HCT116 (cell line): ENCODE results near the gene SPATA22. TPM values are rescaled to one million over a fixed set of nuclear protein-coding genes. Genes with fewer than 3 reads are reported as not detected.

ENCODE experiments used
- ATAC-seq: fragments of 200-7000 bp; cut with Tn5 transposase; 2 replicates; pipeline ENCODE4 v1.9.1; 2020; ENCODE audit warnings: mild to moderate bottlenecking, moderate library complexity
- BruUV-seq: library from RNA; stranded (reverse); fragments of 400-500 nt; replicated peaks from 2 replicates; lab custom pipeline; 2021; lab: Mats Ljungman, UMichigan
- CTCF ChIA-PET: fragments of 300-600 bp; sonication (Branson Sonifier 250); formaldehyde crosslinking; loops from one replicate; lab custom pipeline; 2021; ENCODE audit warnings: antibody characterized with exemption; lab: Charles Lee
- POLR2A ChIA-PET: fragments of 300-600, 350-600 bp; sonication (Branson Sonifier 250); formaldehyde crosslinking; loops from one replicate; lab custom pipeline; 2021; ENCODE audit warnings: antibody characterized with exemption; lab: Charles Lee
- RAD21 ChIA-PET, 2 experiments: fragments of 300-600 bp; sonication (Branson Sonifier 250); formaldehyde crosslinking; loops; one replicate each; lab custom pipeline; 2023; ENCODE audit warnings: low total read pairs in 2 of 2; ENCODE audit not compliant: uncharacterized antibody in 2 of 2, unreplicated experiment in 2 of 2, low non-redundant PET in 1 of 2; lab: Charles Lee
- DNase-seq: peaks from one replicate; pipeline ENCODE4 v3.0.0-alpha.2; 2010; ENCODE audit warnings: low read depth, low spot score
- H2AFZ ChIP-seq: fragments of 200-600 bp; shearing (Covaris generic), sonication (generic); 2 replicates; pipeline ENCODE4 v1.6.1; 2017; ENCODE audit warnings: low read depth, mixed run types, mixed read lengths, antibody characterized with exemption, low read length; ENCODE audit not compliant: poor library complexity, severe bottlenecking
- H3K27ac ChIP-seq: 2 replicates; pipeline ENCODE4 v1.5.1; 2012; ENCODE audit warnings: low read depth, low read length
- H3K27me3 ChIP-seq: fragments of 200-600 bp; sonication (generic); 2 replicates; pipeline ENCODE4 v1.6.1; 2016; ENCODE audit warnings: mixed run types, low read length, mixed read lengths; ENCODE audit not compliant: insufficient read depth
- H3K36me3 ChIP-seq, 2 experiments: fragments of 200-500 bp in 1 of 2; fragments of 200-600 bp in 1 of 2; sonication (Bioruptor generic) in 1 of 2; sonication (generic) in 1 of 2; 2 replicates each; pipeline versions ENCODE4 v1.5.1 to v1.6.1; 2014 to 2016; ENCODE audit warnings: low read length in 2 of 2, inconsistent platforms in 1 of 2, mixed read lengths in 1 of 2, mixed run types in 1 of 2; ENCODE audit not compliant: insufficient read depth in 2 of 2, control insufficient read depth in 1 of 2
- H3K4me1 ChIP-seq, 2 experiments: fragments of 200-600 bp in 1 of 2; sonication (generic) in 1 of 2; 2 replicates each; pipeline versions ENCODE4 v1.5.1 to v1.6.1; 2012 to 2017; ENCODE audit warnings: low read length in 2 of 2, inconsistent platforms in 1 of 2, mild to moderate bottlenecking in 1 of 2, mixed read lengths in 1 of 2, mixed run types in 1 of 2, moderate library complexity in 1 of 2; ENCODE audit not compliant: insufficient read depth in 2 of 2, control insufficient read depth in 1 of 2
- H3K4me2 ChIP-seq: fragments of 200-600 bp; sonication (generic); 2 replicates; pipeline ENCODE4 v1.6.1; 2017; ENCODE audit warnings: mixed run types, low read length, mixed read lengths
- H3K4me3 ChIP-seq, 2 experiments: fragments of 200-600 bp in 1 of 2; sonication (generic) in 1 of 2; replicated peaks in 1 of 2; 2 replicates each; pipeline ENCODE4 v1.5.1; 2011 to 2016; ENCODE audit warnings: low read length in 2 of 2, control low read depth in 1 of 2, low read depth in 1 of 2, mild to moderate bottlenecking in 1 of 2, mixed read lengths in 1 of 2, mixed run types in 1 of 2
- H3K79me2 ChIP-seq: fragments of 200-600 bp; sonication (generic); 2 replicates; pipeline ENCODE4 v1.6.1; 2017; ENCODE audit warnings: mild to moderate bottlenecking, mixed run types, low read length, moderate library complexity, mixed read lengths; ENCODE audit not compliant: insufficient read depth
- H3K9ac ChIP-seq: fragments of 200-600 bp; sonication (generic); 2 replicates; pipeline ENCODE4 v1.6.1; 2016; ENCODE audit warnings: low read length, mixed read lengths
- H3K9me2 ChIP-seq: fragments of 200-600 bp; sonication (generic), shearing (Covaris generic); 2 replicates; pipeline ENCODE4 v1.6.1; 2017; ENCODE audit warnings: mixed run types, mild to moderate bottlenecking, moderate library complexity; ENCODE audit not compliant: insufficient read depth
- H3K9me3 ChIP-seq, 2 experiments: fragments of 200-500 bp in 1 of 2; fragments of 200-600 bp in 1 of 2; sonication (Bioruptor generic) in 1 of 2; sonication (generic) in 1 of 2; 2 replicates each; pipeline ENCODE4 v1.6.1; 2014 to 2017; ENCODE audit warnings: low read length in 2 of 2, mixed read lengths in 2 of 2, inconsistent platforms in 1 of 2, low read depth in 1 of 2, mild to moderate bottlenecking in 1 of 2, mixed run types in 1 of 2, moderate library complexity in 1 of 2; ENCODE audit not compliant: control insufficient read depth in 1 of 2, insufficient read depth in 1 of 2
- H4K20me1 ChIP-seq: fragments of 200-600 bp; sonication (generic), shearing (Covaris generic); 2 replicates; pipeline ENCODE4 v1.6.1; 2017; ENCODE audit warnings: mixed run types, mild to moderate bottlenecking, moderate library complexity; ENCODE audit not compliant: insufficient read depth
- ATF3 ChIP-seq: IDR thresholded peaks from 2 replicates; pipeline ENCODE4 v1.6.1; 2012
- CBX3 ChIP-seq: IDR thresholded peaks from 2 replicates; pipeline ENCODE4 v1.6.1; 2012; ENCODE audit warnings: low read depth
- CTCF ChIP-seq, 3 experiments: fragments of 200-600 bp in 1 of 3; sonication (generic) in 1 of 3; IDR thresholded peaks in 2 of 3; conservative IDR thresholded peaks in 1 of 3; 2 replicates each; pipeline ENCODE4 v1.5.1; 2012 to 2017; ENCODE audit warnings: low read depth in 2 of 3, low read length in 2 of 3, antibody characterized with exemption in 1 of 3, borderline replicate concordance in 1 of 3, control low read depth in 1 of 3, mild to moderate bottlenecking in 1 of 3, mixed read lengths in 1 of 3, mixed run types in 1 of 3, moderate library complexity in 1 of 3; ENCODE audit not compliant: insufficient read depth in 1 of 3
- ELF1 ChIP-seq: IDR thresholded peaks from 2 replicates; pipeline ENCODE4 v1.6.1; 2012; ENCODE audit warnings: low read depth, borderline replicate concordance
- EZH2 ChIP-seq: fragments of 200-600 bp; sonication (generic); IDR thresholded peaks from 2 replicates; pipeline ENCODE4 v1.6.1; 2017; ENCODE audit warnings: antibody characterized with exemption, mixed run types
- FOSL1 ChIP-seq: IDR thresholded peaks from 2 replicates; pipeline ENCODE4 v1.6.1; 2012; ENCODE audit warnings: low read depth
- JUND ChIP-seq: IDR thresholded peaks from 2 replicates; pipeline ENCODE4 v1.6.1; 2012
- POLR2A ChIP-seq: IDR thresholded peaks from 2 replicates; pipeline ENCODE4 v1.7.0; 2011; ENCODE audit warnings: borderline replicate concordance; ENCODE audit not compliant: insufficient read depth, insufficient read length; ENCODE audit errors: extremely low read depth
- POLR2AphosphoS5 ChIP-seq: IDR thresholded peaks from 2 replicates; pipeline ENCODE4 v1.6.1; 2011; ENCODE audit warnings: mild to moderate bottlenecking, low read depth, low read length, moderate library complexity
- RAD21 ChIP-seq: IDR thresholded peaks from 2 replicates; pipeline ENCODE4 v1.6.1; 2012; ENCODE audit warnings: low read depth, mild to moderate bottlenecking
- REST ChIP-seq: IDR thresholded peaks from 2 replicates; pipeline ENCODE4 v1.6.1; 2012; ENCODE audit warnings: low read depth
- SP1 ChIP-seq: IDR thresholded peaks from 2 replicates; pipeline ENCODE4 v1.6.1; 2012; ENCODE audit warnings: low read depth
- TCF7L2 ChIP-seq: IDR thresholded peaks from 2 replicates; pipeline ENCODE4 v1.7.0; 2011; ENCODE audit warnings: borderline replicate concordance, inconsistent platforms; ENCODE audit not compliant: insufficient read depth, insufficient read length; ENCODE audit errors: extremely low read depth
- YY1 ChIP-seq: IDR thresholded peaks from 2 replicates; pipeline ENCODE4 v1.6.1; 2011; ENCODE audit warnings: low read length, low read depth, moderate library complexity, mild to moderate bottlenecking; ENCODE audit not compliant: insufficient replicate concordance; ENCODE audit errors: extremely low read depth
- ZBTB33 ChIP-seq: IDR thresholded peaks from 2 replicates; pipeline ENCODE4 v1.6.1; 2011; ENCODE audit warnings: mild to moderate bottlenecking, low read length, moderate library complexity; ENCODE audit not compliant: insufficient replicate concordance; ENCODE audit errors: extremely low read depth
- intact Hi-C: fragments of 100-400 bp; cut with micrococcal nuclease; formaldehyde crosslinking; loops from 2 replicates; pipeline ENCODE4 v1.10.0; 2022
- total RNA-seq: library from RNA; stranded (reverse); gene quantifications from one replicate; pipeline ENCODE4 v1.2.1, GENCODE V29; 2021; ENCODE audit not compliant: unreplicated experiment

Gene SPATA22
- total RNA-seq, 1 experiment from 2014 or later, result not detected

- no peak overlapping the region for H2AFZ ChIP-seq
- no peaks in the 10 kb centered on the region for H4K20me1 ChIP-seq
- H3K79me2 ChIP-seq, result no peaks in the 10 kb centered on the region
- POLR2A ChIA-PET, result no interaction called here
- no peaks in the 10 kb centered on the region for H3K9me3 ChIP-seq
- no peak for TF ChIP-seq POLR2A
- no peak for TF ChIP-seq ZBTB33
- no peak for TF ChIP-seq TCF7L2
- no peak for TF ChIP-seq EZH2
- TF ChIP-seq FOSL1, result no peak
- no peak for TF ChIP-seq SP1
- TF ChIP-seq JUND, result no peak
- no peak for TF ChIP-seq POLR2AphosphoS5
- no peak for TF ChIP-seq ELF1
- no peak for TF ChIP-seq ATF3
- TF ChIP-seq YY1, result no peak
- TF ChIP-seq RAD21, result no peak
- no peak for TF ChIP-seq CTCF (IDR thresholded peaks at IDR 0.05 in 2 of 3, conservative IDR thresholded peaks at IDR 0.05 in 1 of 3; ENCODE audit: borderline replicate concordance in 1 of 3, insufficient read depth in 1 of 3, low read depth in 2 of 3, low read length in 2 of 3)
- TF ChIP-seq CBX3, result no peak
- no peak for TF ChIP-seq REST
- TF ChIP-seq, all 23 proteins: peak for 0
- RAD21 ChIA-PET, result no interaction called here
- CTCF ChIA-PET, result no interaction called here
- ATAC-seq (no peak), DNase-seq (no peak)
- no peak overlapping the region for H3K4me2 ChIP-seq
- BruUV-seq, result no TSS peak
- no peak overlapping the region for H3K27ac ChIP-seq
- no peak overlapping the region for H3K4me3 ChIP-seq
- no peaks in the 10 kb centered on the region for H3K4me1 ChIP-seq
- intact Hi-C loops, result no loop called here
- no peaks in the 10 kb centered on the region for H3K36me3 ChIP-seq
- H3K9me2 ChIP-seq, result no peaks in the 10 kb centered on the region
- H3K27me3 ChIP-seq, result peaks cover 10% of the 10 kb centered on the region; the same call in 1 of the 2 replicates
- H3K9ac ChIP-seq, result no peak overlapping the region
These were observed 71.6 kb downstream of the SPATA22 start for GRCh38 chr17:3400055-3400454.
